Stimulated activated CD4-positive, alpha-beta T cell treated with anti-CD3 and anti-CD28 coated beads, Interleukin-15, amount 100 ng/mL, for 1 hour (primary cell): ENCODE measurements around the gene MYEOV.

Source experiments
- DNase-seq, 2 donors: peaks; one replicate each; pipeline ENCODE4 v3.0.0-alpha.2; 2020; ENCODE audit warnings: low read depth in 1 of 2, low spot score in 1 of 2

The MYEOV gene

GRCh38 chr11:69339041-69339733 is 45.2 kb downstream of the MYEOV start:
- no peak for DNase-seq

GRCh38 chr11:69339983-69340565 is 46.1 kb downstream of the MYEOV start:
- DNase-seq, result no peak

- DNase-seq, result no peak
Measured at GRCh38 chr11:69342588-69343330, 48.8 kb downstream of the MYEOV start.

GRCh38 chr11:69343401-69344321 is 49.7 kb downstream of the MYEOV start:
- no peak for DNase-seq

- no peak for DNase-seq
Measured at GRCh38 chr11:69344570-69345145, 50.7 kb downstream of the MYEOV start.
